Glutamatergic neuron (in vitro differentiated cells): ENCODE data around the gene MAST4. TPM values are rescaled to one million over a fixed set of nuclear protein-coding genes. Genes with fewer than 3 reads are reported as not detected.

ENCODE experiments used
- DNase-seq: peaks from one replicate; pipeline ENCODE4 v3.0.0; 2022
- H3K27ac Mint-ChIP-seq: one replicate; pipeline ENCODE4 v1.8.0; 2020; ENCODE audit warnings: mild to moderate bottlenecking, mixed read lengths, inconsistent platforms; ENCODE audit not compliant: unreplicated experiment
- H3K27me3 Mint-ChIP-seq: one replicate; pipeline ENCODE4 v1.8.0; 2020; ENCODE audit warnings: mild to moderate bottlenecking, moderate library complexity, mixed read lengths, inconsistent platforms; ENCODE audit not compliant: unreplicated experiment
- H3K36me3 Mint-ChIP-seq: one replicate; pipeline ENCODE4 v1.8.0; 2020; ENCODE audit warnings: mild to moderate bottlenecking, mixed read lengths, inconsistent platforms; ENCODE audit not compliant: unreplicated experiment
- H3K4me1 Mint-ChIP-seq: one replicate; pipeline ENCODE4 v1.8.0; 2020; ENCODE audit warnings: mild to moderate bottlenecking, low read depth, mixed read lengths, inconsistent platforms; ENCODE audit not compliant: unreplicated experiment
- H3K4me3 Mint-ChIP-seq: one replicate; pipeline ENCODE4 v1.8.0; 2020; ENCODE audit warnings: mild to moderate bottlenecking, mixed read lengths, inconsistent platforms; ENCODE audit not compliant: unreplicated experiment
- H3K9me3 Mint-ChIP-seq: one replicate; pipeline ENCODE4 v1.8.0; 2020; ENCODE audit warnings: mild to moderate bottlenecking, moderate library complexity, mixed read lengths, inconsistent platforms; ENCODE audit not compliant: unreplicated experiment
- total RNA-seq: library from RNA; stranded (reverse); fragmentation: NEBNext Ultra II Directional; extraction: Animal tissue kit (Norgen Biotek cat#: 25700); gene quantifications from one replicate; pipeline ENCODE4 v1.2.1, GENCODE V29; 2021; ENCODE audit not compliant: unreplicated experiment
- TF ChIP-seq, protein P1 (sequence below): fragments of 200-600 bp; sonication (generic); IDR thresholded peaks from one replicate; pipeline ENCODE4 v1.5.0; 2021; ENCODE audit not compliant: partially characterized antibody, unreplicated experiment

MAST4 gene
- total RNA-seq, 1 donor from 2014 or later = 11.5 TPM

DNA sequence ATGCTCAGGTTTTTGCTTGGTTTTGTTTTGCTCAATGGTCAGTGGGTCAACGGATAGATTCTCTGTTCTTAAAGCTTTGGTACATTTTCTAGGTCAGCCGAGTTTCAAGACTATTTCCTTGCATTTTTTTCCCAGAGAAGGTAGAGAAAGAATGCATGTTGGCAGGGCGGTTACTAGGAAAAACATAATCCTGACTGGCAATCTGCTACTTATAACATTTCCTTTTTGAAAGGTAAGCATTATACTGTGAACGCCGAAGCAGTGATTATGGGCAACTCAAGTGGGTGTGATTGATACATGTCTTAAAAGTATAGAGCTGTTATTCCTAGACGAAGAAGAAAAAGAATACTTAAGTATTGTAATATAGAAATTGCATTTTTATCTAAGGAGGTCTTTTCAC, 273.2 kb downstream of the MAST4 start:
- Mint-ChIP-seq H3K36me3 (no peaks in the 10 kb centered on the region), H3K27ac (no peak overlapping the region), H3K9me3 (no peaks in the 10 kb centered on the region), H3K4me3 (no peak overlapping the region), H3K4me1 (peaks cover 7% of the 10 kb centered on the region), H3K27me3 (peaks cover 2% of the 10 kb centered on the region)
- TF ChIP-seq, protein P1, sequence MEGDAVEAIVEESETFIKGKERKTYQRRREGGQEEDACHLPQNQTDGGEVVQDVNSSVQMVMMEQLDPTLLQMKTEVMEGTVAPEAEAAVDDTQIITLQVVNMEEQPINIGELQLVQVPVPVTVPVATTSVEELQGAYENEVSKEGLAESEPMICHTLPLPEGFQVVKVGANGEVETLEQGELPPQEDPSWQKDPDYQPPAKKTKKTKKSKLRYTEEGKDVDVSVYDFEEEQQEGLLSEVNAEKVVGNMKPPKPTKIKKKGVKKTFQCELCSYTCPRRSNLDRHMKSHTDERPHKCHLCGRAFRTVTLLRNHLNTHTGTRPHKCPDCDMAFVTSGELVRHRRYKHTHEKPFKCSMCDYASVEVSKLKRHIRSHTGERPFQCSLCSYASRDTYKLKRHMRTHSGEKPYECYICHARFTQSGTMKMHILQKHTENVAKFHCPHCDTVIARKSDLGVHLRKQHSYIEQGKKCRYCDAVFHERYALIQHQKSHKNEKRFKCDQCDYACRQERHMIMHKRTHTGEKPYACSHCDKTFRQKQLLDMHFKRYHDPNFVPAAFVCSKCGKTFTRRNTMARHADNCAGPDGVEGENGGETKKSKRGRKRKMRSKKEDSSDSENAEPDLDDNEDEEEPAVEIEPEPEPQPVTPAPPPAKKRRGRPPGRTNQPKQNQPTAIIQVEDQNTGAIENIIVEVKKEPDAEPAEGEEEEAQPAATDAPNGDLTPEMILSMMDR = no peak
- no peak for DNase-seq

DNA sequence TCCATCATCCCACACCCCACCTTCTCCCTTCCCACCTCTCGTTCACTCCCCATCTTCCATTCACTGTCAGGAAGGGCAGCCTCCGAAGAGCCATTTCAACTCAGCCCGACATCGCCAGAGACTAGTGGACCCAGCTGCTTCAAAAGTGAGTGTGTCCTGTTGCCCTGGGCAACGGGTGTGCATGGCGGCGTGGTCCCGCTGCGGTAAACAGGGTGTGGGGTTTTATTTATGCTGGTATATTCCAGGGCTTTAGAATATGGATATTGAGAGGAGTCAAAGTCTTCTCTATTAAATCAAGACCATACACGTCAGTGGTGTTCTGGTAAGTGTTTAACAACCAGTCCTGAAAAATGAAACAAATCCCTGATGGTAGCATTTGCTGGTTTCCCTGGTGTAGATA, 274.5 kb downstream of the MAST4 start:
- TF ChIP-seq, protein P1 = no peak
- Mint-ChIP-seq H3K4me1 (peaks cover 12% of the 10 kb centered on the region), H3K36me3 (no peaks in the 10 kb centered on the region), H3K9me3 (no peaks in the 10 kb centered on the region), H3K27me3 (peaks cover 2% of the 10 kb centered on the region), H3K27ac (no peak overlapping the region), H3K4me3 (no peak overlapping the region)
- no peak for DNase-seq

DNA sequence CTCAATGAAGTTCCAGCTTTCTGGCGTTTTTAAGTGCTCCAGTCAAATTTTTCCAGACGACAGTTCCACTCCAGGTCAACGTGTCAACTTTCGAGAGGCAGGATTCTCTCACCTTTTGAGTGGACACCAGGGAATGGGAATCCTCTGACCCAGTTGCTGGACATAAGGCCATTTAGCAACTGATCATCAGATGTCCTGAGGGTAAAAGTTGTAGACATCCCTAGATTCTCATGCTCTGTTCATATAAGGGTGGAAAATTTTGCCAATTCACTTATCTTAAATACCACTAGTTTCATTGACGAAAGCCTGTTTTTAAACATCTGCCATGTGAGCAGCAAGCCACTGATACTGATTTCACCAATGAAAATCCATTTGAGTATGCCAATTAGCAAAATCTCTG, 275.5 kb downstream of the MAST4 start:
- peaks cover 2% of the 10 kb centered on the region for H3K27me3 Mint-ChIP-seq
- TF ChIP-seq, protein P1 = no peak

DNA sequence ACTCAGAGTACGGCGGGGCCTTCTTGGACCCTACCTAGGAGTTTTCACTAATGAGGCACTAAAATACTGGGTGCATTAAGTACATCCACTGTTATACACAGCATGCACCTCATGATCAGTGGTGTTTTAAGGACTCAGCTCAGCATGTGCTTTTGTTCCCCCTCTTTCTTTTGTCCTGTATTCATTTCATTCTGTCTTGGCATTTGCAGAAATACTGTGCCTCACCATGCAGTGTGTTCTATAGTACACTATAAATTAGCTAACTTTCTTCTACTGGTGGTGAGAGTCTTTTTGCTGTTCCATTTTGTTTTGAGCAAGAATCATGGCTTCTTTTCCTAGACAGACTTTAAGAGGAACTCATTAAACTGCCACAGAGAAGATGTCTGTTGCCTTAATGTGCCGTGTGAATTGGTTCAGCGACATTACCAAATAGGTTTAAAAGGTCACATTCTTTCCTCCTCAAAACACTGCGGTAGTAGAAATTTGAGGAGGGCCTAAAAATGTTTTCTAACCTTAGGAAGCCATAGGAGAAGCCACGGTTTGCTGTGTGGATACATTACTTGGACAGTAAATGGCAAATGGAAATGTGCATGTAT, 276.6 kb downstream of the MAST4 start:
- H3K27me3 Mint-ChIP-seq = peaks cover 2% of the 10 kb centered on the region
- TF ChIP-seq, protein P1 = no peak
- H3K27ac Mint-ChIP-seq = no peak overlapping the region
- H3K4me3 Mint-ChIP-seq = no peak overlapping the region
- peaks cover 12% of the 10 kb centered on the region for H3K4me1 Mint-ChIP-seq
- H3K36me3 Mint-ChIP-seq = no peaks in the 10 kb centered on the region
- DNase-seq = no peak
- H3K9me3 Mint-ChIP-seq = no peaks in the 10 kb centered on the region

More for the DNA sequence above, 275.5 kb downstream of the MAST4 start:
- Mint-ChIP-seq H3K4me3 (no peak overlapping the region), H3K27ac (no peak overlapping the region), H3K36me3 (no peaks in the 10 kb centered on the region), H3K4me1 (peaks cover 12% of the 10 kb centered on the region), H3K9me3 (no peaks in the 10 kb centered on the region)
- DNase-seq = no peak

DNA sequence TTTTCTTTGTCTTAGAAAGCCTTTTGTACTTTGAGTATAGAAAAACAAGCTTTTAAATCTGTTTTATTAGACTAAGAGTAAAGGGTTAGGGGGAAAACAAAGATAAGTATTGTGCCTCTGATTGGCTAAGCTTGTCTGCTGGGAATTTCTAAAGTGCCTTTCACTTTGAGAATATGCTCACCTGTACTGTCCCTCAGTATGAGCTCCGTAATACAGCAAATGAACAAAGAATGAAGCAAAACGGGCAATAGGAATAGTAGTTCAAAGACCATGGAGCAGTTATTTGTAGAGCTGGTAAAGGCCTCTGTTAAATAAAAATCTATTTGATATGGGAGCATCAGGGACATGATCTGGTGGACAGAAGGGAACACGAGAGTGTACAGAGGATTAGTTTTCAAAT, 277.8 kb downstream of the MAST4 start:
- DNase-seq = no peak
- H3K36me3 Mint-ChIP-seq = no peaks in the 10 kb centered on the region
- H3K9me3 Mint-ChIP-seq = no peaks in the 10 kb centered on the region
- H3K27me3 Mint-ChIP-seq = peaks cover 2% of the 10 kb centered on the region
- peaks cover 12% of the 10 kb centered on the region for H3K4me1 Mint-ChIP-seq
- no peak overlapping the region for H3K27ac Mint-ChIP-seq
- TF ChIP-seq, protein P1 = no peak
- no peak overlapping the region for H3K4me3 Mint-ChIP-seq
